T-helper 17 cell (primary cell): Measurements from ENCODE around the gene DAG1. TPM values are rescaled to one million over a fixed set of nuclear protein-coding genes. Genes with fewer than 3 reads are reported as not detected.

Source experiments
- ATAC-seq: fragments of 150-1000 bp; cut with Tn5 transposase; 2 replicates; pipeline ENCODE4 v1.10.0; 2021; ENCODE audit warnings: mild to moderate bottlenecking, moderate library complexity
- DNase-seq, 3 donors: peaks; one replicate each; pipeline versions ENCODE4 v3.0.0 to v3.0.0-alpha.2; 2020 to 2021
- H3K9me3 ChIP-seq: one replicate; pipeline ENCODE4 v1.7.0; 2013; ENCODE audit warnings: low read length, mild to moderate bottlenecking; ENCODE audit not compliant: control insufficient read depth, poor library complexity, severe bottlenecking
- H3K27ac Mint-ChIP-seq: one replicate; pipeline ENCODE4 v1.8.0; 2022; ENCODE audit warnings: mild to moderate bottlenecking, moderate library complexity, mixed read lengths
- H3K27me3 Mint-ChIP-seq: one replicate; pipeline ENCODE4 v1.8.0; 2022; ENCODE audit warnings: mixed read lengths
- H3K36me3 Mint-ChIP-seq: one replicate; pipeline ENCODE4 v1.8.0; 2022; ENCODE audit warnings: low read depth, mixed read lengths
- H3K4me1 Mint-ChIP-seq: one replicate; pipeline ENCODE4 v1.8.0; 2022; ENCODE audit warnings: mild to moderate bottlenecking, mixed read lengths
- H3K4me3 Mint-ChIP-seq: one replicate; pipeline ENCODE4 v1.8.0; 2022; ENCODE audit warnings: mild to moderate bottlenecking, moderate library complexity, mixed read lengths
- total RNA-seq, 4 donors: library from RNA in 2 of 4; stranded (reverse) in 2 of 4; gene quantifications; one replicate each; pipeline ENCODE4 v1.2.3 and lab custom pipeline; 2022 to 2026

DAG1 gene
- total RNA-seq, 2 donors from 2014 or later: 18.0 to 18.9 TPM

GRCh38 chr3:49460188-49460890 is 9.7 kb upstream of the DAG1 start:
- no peaks in the 10 kb centered on the region for H3K9me3 ChIP-seq
- ATAC-seq: no peak
- no peak overlapping the region for H3K27ac Mint-ChIP-seq
- no peaks in the 10 kb centered on the region for H3K36me3 Mint-ChIP-seq
- no peaks in the 10 kb centered on the region for H3K4me1 Mint-ChIP-seq
- DNase-seq: no peak
- H3K27me3 Mint-ChIP-seq: no peaks in the 10 kb centered on the region
- no peak overlapping the region for H3K4me3 Mint-ChIP-seq

- Mint-ChIP-seq H3K4me1 (no peaks in the 10 kb centered on the region), H3K4me3 (no peak overlapping the region), H3K36me3 (no peaks in the 10 kb centered on the region), H3K27me3 (no peaks in the 10 kb centered on the region), H3K27ac (no peak overlapping the region)
- ATAC-seq: no peak
- no peak for DNase-seq
- no peaks in the 10 kb centered on the region for H3K9me3 ChIP-seq
These were observed 9.1 kb upstream of the DAG1 start for GRCh38 chr3:49460956-49461355.

- no peaks in the 10 kb centered on the region for H3K27me3 Mint-ChIP-seq
- no peak for ATAC-seq
- no peak overlapping the region for H3K27ac Mint-ChIP-seq
- DNase-seq: no peak
- H3K9me3 ChIP-seq: no peaks in the 10 kb centered on the region
- no peaks in the 10 kb centered on the region for H3K4me1 Mint-ChIP-seq
- H3K4me3 Mint-ChIP-seq: no peak overlapping the region
- H3K36me3 Mint-ChIP-seq: no peaks in the 10 kb centered on the region
These were observed 8.5 kb upstream of the DAG1 start for GRCh38 chr3:49461443-49462171.

- Mint-ChIP-seq H3K27me3 (no peaks in the 10 kb centered on the region), H3K36me3 (no peaks in the 10 kb centered on the region), H3K4me3 (no peak overlapping the region), H3K4me1 (no peaks in the 10 kb centered on the region), H3K27ac (no peak overlapping the region)
- no peaks in the 10 kb centered on the region for H3K9me3 ChIP-seq
- DNase-seq (no peak), ATAC-seq (no peak)
These were observed 7.8 kb upstream of the DAG1 start for GRCh38 chr3:49462222-49462621.

GRCh38 chr3:49465270-49466034 is 4.6 kb upstream of the DAG1 start:
- no peaks in the 10 kb centered on the region for H3K36me3 Mint-ChIP-seq
- ATAC-seq: no peak
- H3K27me3 Mint-ChIP-seq: no peaks in the 10 kb centered on the region
- no peak overlapping the region for H3K27ac Mint-ChIP-seq
- no peak overlapping the region for H3K4me3 Mint-ChIP-seq
- H3K4me1 Mint-ChIP-seq: peaks cover 7% of the 10 kb centered on the region
- DNase-seq: no peak
- no peaks in the 10 kb centered on the region for H3K9me3 ChIP-seq

GRCh38 chr3:49466085-49466484 is 4.0 kb upstream of the DAG1 start:
- DNase-seq: no peak
- H3K9me3 ChIP-seq: no peaks in the 10 kb centered on the region
- H3K27me3 Mint-ChIP-seq: no peaks in the 10 kb centered on the region
- H3K36me3 Mint-ChIP-seq: no peaks in the 10 kb centered on the region
- ATAC-seq: no peak
- peaks cover 7% of the 10 kb centered on the region for H3K4me1 Mint-ChIP-seq
- no peak overlapping the region for H3K4me3 Mint-ChIP-seq
- no peak overlapping the region for H3K27ac Mint-ChIP-seq

GRCh38 chr3:49469037-49469935 is 781 bp upstream of the DAG1 start:
- ATAC-seq: no peak
- Mint-ChIP-seq H3K4me3 (peak overlapping the region; percentile 89), H3K4me1 (peaks cover 20% of the 10 kb centered on the region), H3K36me3 (no peaks in the 10 kb centered on the region), H3K27me3 (no peaks in the 10 kb centered on the region), H3K27ac (peak overlapping the region; percentile 82)
- no peaks in the 10 kb centered on the region for H3K9me3 ChIP-seq
- no peak for DNase-seq

GRCh38 chr3:49470714-49471420 is 800 bp downstream of the DAG1 start:
- peak; percentile 32 for ATAC-seq
- Mint-ChIP-seq H3K36me3 (no peaks in the 10 kb centered on the region), H3K4me1 (peaks cover 20% of the 10 kb centered on the region), H3K4me3 (peak overlapping the region; percentile 89), H3K27ac (peak overlapping the region; percentile 92), H3K27me3 (no peaks in the 10 kb centered on the region)
- no peak for DNase-seq
- no peaks in the 10 kb centered on the region for H3K9me3 ChIP-seq

GRCh38 chr3:49471856-49472495 is 1.9 kb downstream of the DAG1 start:
- Mint-ChIP-seq H3K4me1 (peaks cover 20% of the 10 kb centered on the region), H3K4me3 (no peak overlapping the region), H3K36me3 (no peaks in the 10 kb centered on the region), H3K27ac (peak overlapping the region; percentile 92), H3K27me3 (no peaks in the 10 kb centered on the region)
- no peaks in the 10 kb centered on the region for H3K9me3 ChIP-seq
- DNase-seq: no peak
- no peak for ATAC-seq

- H3K27me3 Mint-ChIP-seq: no peaks in the 10 kb centered on the region
- H3K9me3 ChIP-seq: no peaks in the 10 kb centered on the region
- peaks cover 13% of the 10 kb centered on the region for H3K4me1 Mint-ChIP-seq
- H3K36me3 Mint-ChIP-seq: no peaks in the 10 kb centered on the region
- H3K27ac Mint-ChIP-seq: no peak overlapping the region
- no peak overlapping the region for H3K4me3 Mint-ChIP-seq
- no peak for DNase-seq
- no peak for ATAC-seq
These were observed 6.5 kb downstream of the DAG1 start for GRCh38 chr3:49476563-49476962.

- no peak overlapping the region for H3K27ac Mint-ChIP-seq
- no peaks in the 10 kb centered on the region for H3K27me3 Mint-ChIP-seq
These were observed 12.7 kb downstream of the DAG1 start for GRCh38 chr3:49482766-49483165.

GRCh38 chr3:49484471-49484870 is 14.4 kb downstream of the DAG1 start:
- no peaks in the 10 kb centered on the region for H3K9me3 ChIP-seq
- peaks cover 7% of the 10 kb centered on the region for H3K4me1 Mint-ChIP-seq
- H3K4me3 Mint-ChIP-seq: no peak overlapping the region
- no peaks in the 10 kb centered on the region for H3K36me3 Mint-ChIP-seq
- ATAC-seq: no peak
- H3K27ac Mint-ChIP-seq: no peak overlapping the region
- no peak for DNase-seq
- no peaks in the 10 kb centered on the region for H3K27me3 Mint-ChIP-seq

More at GRCh38 chr3:49482766-49483165, 12.7 kb downstream of the DAG1 start:
- ATAC-seq (no peak), DNase-seq (no peak)
- Mint-ChIP-seq H3K4me1 (peaks cover 7% of the 10 kb centered on the region), H3K4me3 (no peak overlapping the region), H3K36me3 (no peaks in the 10 kb centered on the region)
- H3K9me3 ChIP-seq: no peaks in the 10 kb centered on the region
